ENCODE results near the gene SCMH1.
"Not testable (repeated sequence)": the region's sequence is repeated elsewhere in the genome, so short reads cannot be mapped to it uniquely, and the experiment has no call there.

DNA sequence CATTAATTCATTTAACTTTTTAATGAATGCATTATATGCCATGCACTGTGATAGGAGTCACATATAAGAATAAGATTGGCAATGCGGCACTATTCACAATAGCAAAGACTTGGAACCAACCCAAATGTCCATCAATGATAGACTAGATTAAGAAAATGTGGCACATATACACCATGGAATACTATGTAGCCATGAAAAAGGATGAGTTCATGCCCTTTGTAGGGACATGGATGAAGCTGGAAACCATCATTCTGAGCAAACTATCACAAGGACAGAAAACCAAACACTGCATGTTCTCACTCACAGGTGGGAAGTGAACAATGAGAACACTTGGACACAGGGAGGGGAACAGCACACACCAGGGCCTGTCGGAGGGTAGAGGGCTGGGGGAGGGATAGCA, 12.9 kb downstream of the SCMH1 start:
- not testable (repeated sequence) for TF ChIP-seq CTCF (conservative IDR thresholded peaks at IDR 0.05; ENCODE audit: low read length); EZH2phosphoT487 (IDR thresholded peaks at IDR 0.05; ENCODE audit: borderline replicate concordance, low read depth, low read length)

Measured in OCI-LY7 (cell line).